GM19395 (cell line): ENCODE results near the gene FRMD8.
"Not testable (repeated sequence)": the region's sequence is repeated elsewhere in the genome, so short reads cannot be mapped to it uniquely, and the experiment has no call there.

Experiments used
- ATAC-seq: cut with Tn5 transposase; IDR thresholded peaks from one replicate; pipeline ENCODE4 v1.9.1; 2021; ENCODE audit warnings: mild to moderate bottlenecking, moderate library complexity; ENCODE audit not compliant: unreplicated experiment

Gene FRMD8

DNA sequence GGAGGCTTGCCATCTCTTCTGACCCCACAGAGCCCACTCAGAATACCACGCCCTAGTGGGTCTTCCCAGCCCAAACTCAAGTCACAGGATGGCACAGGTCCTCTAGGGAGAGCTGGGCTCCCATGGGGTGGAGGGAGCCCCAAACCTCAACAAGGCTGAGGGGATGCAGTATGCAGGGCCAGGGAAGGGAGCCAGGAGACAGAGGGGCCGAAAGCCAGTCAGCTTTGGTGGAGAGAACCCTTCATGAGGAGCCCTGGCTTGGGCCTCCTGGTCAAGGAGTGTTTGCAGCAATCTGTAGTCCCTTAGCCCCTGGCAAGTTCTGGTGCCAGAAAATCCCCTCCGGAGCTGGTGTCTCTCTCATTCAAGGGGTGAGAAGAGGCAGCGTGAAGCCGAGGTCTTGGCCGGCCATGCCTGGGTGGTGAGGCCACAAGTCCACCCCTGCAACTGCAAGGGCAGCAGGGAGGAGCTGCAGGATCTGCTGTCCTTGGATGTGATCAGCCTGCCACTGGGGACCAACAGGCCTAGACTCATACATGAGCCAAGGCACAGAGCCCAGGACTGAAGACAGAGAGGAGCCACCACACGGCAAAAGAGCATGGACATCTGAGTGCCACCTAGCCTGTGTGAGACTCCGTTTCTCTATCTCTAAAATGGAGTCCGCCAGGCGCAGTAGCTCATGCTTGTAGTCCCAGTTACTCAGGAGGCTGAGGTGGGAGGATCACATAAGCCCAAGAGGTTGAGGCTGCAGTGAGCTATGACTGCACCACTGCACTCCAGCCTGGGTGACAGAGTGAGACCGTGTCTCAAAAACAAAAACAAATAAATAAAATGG, 60.2 kb downstream of the FRMD8 start:
- ATAC-seq = no peak

DNA sequence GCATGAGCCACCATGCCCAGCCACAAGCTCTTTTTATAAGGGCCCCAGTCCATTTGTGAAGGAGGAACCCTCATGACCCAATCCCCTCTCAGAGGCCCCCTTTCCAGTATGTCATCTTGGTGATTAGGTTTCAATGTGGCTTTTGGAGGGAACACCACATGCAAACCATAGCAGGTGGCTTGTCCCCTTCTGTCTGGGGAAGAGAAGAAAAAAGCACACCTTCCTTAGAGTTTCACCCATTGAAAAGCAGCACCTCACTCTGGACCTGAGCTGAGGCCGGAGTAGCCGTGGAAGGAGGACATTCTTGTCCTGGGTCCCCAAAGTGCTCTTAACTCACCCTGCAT, 61.6 kb downstream of the FRMD8 start:
- ATAC-seq = no peak

DNA sequence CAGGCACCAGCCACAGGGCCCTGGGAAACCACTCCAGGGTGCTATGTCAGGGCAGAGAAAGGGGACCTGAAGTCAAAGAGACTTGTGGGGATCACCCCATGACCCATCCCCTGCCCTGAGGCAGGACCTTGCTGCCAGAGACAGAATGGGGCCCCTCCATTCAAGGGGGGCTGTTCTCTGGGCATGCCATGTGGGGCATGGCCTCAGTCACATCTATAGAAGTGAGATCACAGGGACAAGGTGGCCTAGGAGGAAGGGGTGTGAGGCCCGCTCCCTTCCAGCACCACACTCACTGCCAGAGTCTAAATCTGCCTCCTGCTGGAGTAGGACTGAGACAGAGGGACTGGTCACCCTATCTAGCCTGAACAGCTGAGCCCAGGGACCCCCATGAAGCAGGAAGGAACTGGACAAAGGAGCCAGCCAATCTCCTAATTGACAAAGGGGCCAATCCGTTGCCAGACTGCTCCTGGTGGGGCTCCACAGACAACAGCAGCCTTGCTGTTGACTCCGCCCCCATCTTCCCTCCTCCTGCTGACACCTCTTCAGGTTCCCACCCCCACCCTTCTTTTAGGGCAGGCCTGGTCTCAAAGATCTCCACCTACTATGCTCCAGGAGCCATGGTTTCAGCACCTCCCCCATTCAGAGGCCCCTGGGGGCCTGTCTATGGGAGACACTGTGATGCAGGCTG, 62.1 kb downstream of the FRMD8 start:
- ATAC-seq = no peak

DNA sequence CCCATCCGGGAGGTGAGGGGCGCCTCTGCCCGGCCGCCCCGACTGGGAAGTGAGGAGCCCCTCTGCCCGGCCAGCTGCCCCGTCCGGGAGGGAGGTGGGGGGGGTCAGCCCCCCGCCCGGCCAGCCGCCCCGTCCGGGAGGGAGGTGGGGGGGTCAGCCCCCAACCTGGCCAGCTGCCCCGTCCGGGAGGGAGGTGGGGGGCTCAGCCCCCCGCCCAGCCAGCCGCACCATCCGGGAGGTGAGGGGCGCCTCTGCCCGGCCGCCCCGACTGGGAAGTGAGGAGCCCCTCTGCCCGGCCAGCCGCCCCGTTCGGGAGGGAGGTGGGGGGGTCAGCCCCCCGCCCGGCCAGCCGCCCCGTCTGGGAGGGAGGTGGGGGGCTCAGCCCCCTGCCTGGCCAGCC, 64.9 kb downstream of the FRMD8 start:
- ATAC-seq = not testable (repeated sequence)

DNA sequence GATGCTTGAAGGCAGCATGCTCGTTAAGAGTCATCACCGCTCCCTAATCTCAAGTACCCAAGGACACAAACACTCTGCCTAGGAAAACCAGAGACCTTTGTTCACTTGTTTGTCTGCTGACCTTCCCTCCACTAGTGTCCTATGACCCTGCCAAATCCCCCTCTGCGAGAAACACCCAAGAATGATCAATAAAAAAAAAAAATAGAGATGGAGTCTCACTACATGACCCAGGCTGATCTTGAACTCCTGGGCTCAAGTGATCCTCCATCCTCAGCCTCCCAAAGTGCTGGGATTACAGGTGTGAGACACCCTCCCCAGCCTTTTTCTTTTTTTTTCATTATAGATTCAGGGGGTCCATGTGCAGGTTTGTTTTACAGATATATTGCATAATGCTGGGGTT, 65.8 kb downstream of the FRMD8 start:
- ATAC-seq = not testable (repeated sequence)

DNA sequence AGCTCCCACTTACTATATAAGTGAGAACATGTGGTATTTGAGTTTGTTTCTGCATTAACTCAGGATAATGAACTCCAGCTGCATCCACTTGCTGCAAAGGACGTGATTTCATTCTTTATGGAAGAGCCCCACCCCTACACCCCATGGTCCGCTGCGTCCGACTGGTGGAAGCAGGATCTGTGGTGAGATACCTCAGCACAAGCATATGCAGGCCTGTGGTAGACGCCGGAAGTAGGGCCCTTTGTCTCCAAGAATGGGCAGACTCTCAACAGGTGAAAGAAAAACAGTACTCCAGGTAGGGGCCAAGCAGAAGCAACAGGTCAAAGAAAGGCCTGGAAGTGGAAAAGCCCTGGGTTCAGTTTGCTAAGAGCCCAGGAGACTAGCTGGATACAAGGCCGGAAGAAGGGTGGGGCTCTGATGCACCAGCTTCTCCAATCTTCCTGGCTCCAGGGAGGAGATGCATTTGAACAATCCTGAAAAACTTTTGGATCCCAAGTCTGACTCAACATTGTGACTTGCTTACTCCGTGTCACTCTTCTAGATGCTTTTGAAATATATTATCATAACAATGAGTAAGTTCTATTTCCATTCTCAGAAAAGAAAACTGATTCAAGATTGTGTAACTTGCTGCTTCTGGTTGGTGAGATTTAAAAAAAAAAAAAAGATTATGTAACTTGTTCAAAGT, 66.5 kb downstream of the FRMD8 start:
- ATAC-seq = no peak

DNA sequence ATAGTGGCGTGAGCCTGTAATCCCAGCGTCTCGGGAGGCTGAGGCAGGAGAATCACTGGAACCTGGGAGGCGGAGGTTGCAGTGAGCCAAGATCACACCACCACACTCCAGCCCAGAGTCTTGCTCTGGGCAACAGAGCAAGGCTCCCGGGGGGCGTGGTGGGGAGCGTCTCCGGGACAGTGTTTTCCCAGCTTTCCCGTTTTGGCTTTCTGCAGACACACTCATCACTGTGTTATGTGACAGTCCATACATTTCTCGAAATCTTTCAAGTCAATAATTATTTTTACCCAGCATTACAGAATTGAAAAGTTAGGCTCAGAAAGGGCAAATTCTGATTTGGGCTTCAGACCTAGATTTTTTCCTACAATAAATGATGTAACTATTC, 67.9 kb downstream of the FRMD8 start:
- ATAC-seq = no peak

DNA sequence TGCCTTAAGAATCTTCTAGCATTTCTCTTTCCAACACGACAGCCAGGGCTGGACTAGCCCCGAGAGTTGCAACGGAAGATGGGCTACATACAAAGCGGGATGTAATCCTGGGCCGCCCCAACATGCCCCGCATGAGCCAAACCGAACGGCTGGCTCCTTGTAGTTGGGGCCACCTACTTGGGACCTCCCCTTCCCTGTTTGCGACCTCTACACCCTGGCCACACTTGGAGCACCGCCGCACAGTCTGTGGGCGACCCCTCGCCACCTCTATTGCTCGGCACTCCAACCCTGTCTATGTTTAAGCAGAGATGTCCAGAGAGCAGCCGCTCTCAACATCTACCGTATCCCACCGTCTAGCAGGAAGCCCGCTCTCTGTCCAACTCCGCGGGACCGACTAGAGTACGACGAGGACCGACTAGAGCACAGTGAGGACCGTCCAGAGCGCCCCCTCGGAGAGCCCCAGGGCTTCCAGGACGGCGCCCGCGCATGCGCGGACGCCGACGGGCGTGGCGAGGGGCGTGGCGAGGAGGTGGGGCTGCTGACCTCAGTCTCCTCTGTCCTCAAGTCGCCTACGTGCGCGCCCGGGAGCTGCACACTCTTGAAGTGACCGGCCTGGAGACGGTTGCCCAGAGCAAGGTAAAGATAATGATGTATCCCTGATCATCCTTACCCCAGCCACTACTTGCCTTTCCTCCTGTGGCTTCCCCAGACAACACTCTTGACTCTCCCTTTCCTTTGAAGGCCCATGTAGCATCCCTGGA, 68.4 kb downstream of the FRMD8 start:
- ATAC-seq = peak; percentile 84

DNA sequence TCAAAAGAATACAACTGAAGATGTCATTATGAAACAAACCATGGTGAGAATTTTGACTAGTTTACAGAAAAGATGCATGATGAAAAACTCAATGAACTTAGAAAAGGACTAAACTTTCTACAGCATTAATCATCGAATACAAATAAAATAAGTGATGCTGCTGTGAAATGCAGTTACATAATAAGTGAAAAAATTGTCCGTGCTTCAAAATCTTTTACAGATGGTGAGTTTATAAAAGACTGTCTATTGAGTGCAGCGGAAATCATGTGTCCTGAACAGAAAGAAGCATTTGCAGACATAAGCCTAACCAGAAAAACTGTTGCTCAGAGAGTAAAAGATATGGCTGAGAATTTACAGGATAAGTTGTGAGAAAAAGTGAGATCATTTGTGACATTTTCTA, 70.0 kb downstream of the FRMD8 start:
- no peak for ATAC-seq

DNA sequence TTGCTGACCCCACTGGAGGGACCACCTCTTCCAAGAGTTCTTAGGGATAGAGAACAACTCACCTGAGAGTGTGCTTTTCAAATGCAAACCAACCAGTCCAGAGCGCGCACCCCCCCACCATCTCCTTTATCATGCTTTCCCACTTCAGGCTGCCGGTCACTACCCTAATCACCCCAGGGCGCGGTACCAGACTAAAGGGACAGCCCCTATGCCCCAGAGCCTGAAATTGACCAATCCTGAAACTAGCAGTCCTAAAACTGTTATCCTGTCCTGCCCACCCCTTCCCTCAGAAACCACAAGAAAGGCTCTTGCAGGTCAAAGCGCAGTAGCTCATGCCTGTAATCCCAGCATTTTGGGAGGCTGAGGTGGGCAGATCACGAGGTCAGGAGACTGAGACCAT, 73.1 kb downstream of the FRMD8 start:
- no peak for ATAC-seq
